ENCODE results near the gene SOWAHC.
"Not testable (repeated sequence)": the region's sequence is repeated elsewhere in the genome, so short reads cannot be mapped to it uniquely, and the experiment has no call there.

The SOWAHC gene

GRCh38 chr2:109632158-109632789 lies 18.1 kb downstream of the SOWAHC start:
- H3K27ac ChIP-seq: no peak overlapping the region

GRCh38 chr2:109633284-109633961 lies 19.3 kb downstream of the SOWAHC start:
- TF ChIP-seq CTCF (conservative IDR thresholded peaks at IDR 0.05): no peak
- H3K27ac ChIP-seq: no peak overlapping the region

More at GRCh38 chr2:109632158-109632789, 18.1 kb downstream of the SOWAHC start:
- no peak for TF ChIP-seq CTCF (conservative IDR thresholded peaks at IDR 0.05)

DNA sequence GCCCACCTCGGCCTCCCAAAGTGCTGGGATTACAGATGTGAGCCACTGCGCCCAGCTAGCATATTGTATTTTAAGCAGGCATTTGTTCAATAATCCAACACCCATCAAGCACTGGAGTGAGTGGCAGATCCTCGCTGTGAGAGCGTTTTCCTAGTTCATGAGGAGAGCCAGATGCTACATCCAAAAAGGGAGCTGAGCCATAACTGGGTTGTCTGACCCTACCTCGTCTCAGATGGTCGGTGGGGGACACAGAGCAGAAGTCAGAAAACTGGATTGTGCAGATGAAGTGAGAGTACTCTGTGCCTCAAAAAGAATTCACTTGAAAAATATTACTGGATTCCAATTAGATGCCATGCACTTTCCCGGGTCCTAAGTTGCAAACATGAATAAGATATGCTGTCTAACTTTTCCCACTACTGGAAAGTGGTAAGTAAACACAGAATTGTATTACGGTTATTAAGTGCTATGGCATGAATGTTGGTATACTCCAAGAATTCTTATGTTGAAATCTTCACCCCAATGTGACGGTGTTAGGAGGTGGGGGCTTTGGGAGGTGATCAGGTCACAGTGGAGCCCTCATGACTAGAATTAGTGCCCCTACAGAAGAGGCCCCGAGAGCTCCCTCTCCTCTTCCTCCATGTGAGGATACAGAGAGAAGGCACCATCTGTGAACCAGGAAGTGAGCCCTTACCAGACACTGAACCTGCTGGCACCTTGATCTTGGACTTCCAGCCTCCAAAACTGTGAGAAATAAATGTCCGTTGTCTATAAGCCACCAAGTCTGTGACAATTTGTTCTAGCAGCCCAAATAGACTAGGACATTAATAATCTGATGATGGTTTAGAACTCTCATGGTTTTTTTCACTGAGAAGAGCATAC lies 21.5 kb downstream of the SOWAHC start:
- no peak for TF ChIP-seq CTCF (conservative IDR thresholded peaks at IDR 0.05)
- no peak overlapping the region for H3K27ac ChIP-seq

DNA sequence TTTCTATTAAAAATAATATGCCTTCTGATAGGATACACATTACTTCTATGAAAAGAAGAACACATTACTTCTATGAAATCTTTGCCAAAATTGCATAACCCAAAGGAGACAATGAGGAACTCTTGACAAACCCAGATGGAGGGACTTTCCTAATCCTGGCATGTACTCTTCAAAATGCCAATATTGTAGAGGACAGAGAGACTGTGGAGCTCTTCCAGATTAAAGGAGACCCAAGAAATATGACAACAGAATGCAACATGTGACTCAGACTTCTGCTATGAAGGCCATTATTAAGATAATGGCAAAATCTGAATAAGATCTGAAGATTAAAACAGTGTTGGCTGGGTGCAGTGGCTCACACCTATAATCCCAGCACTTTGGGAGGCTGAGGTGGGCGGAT lies 22.2 kb downstream of the SOWAHC start:
- TF ChIP-seq CTCF (conservative IDR thresholded peaks at IDR 0.05): no peak
- H3K27ac ChIP-seq: no peak overlapping the region

DNA sequence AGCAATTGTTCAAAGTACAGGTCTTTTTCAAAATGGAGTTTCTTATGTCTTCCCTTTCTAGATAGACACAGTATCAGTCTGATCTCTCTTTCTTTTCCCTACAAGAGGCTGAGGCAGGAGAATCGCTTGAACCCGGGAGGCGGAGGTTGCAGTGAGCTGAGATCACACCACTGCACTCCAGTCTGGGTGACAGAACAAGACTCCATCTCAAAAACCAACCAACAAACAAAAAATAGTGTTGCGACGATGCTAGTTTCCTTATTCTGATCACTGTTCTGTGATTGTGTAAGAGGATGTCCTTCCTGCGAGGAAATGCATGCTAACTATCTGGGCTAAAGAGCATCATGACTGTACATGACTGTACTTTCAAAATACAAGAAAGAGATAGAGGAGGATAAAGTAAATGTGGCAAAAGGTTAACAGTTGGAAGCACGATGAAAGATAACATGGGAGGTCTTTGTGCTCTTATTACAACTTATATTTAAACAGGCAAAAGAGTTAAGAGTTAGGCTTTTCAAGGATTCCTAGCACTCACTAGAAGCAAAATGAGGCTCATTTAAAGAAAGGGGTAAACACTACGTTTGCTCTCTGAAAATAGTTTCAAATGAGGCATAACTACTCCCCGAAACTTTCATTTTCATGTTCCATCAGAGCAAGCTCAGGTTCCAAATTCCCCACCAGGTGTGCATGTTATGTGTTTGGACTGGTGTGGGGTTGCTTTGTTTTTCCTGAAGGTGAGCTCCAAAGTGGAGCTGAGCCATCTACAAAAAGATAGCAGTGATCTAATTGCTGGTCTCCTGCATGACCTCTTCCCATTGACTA lies 23.8 kb downstream of the SOWAHC start:
- no peak overlapping the region for H3K27ac ChIP-seq
- TF ChIP-seq CTCF (conservative IDR thresholded peaks at IDR 0.05): no peak

- no peak overlapping the region for H3K27ac ChIP-seq
- no peak for TF ChIP-seq CTCF (conservative IDR thresholded peaks at IDR 0.05)
Observed at GRCh38 chr2:109638795-109639194, 24.6 kb downstream of the SOWAHC start.

- H3K27ac ChIP-seq: not testable (repeated sequence)
Observed at GRCh38 chr2:109640000-109640399, 25.8 kb downstream of the SOWAHC start.
